Right lobe of liver (tissue), 6 donors: ENCODE measurements around the gene CD63. TPM values are rescaled to one million over a fixed set of nuclear protein-coding genes. Genes with fewer than 3 reads are reported as not detected.

Experiments used
- ATAC-seq, 4 donors: fragments of 200-7000 bp; cut with Tn5 transposase; one replicate each; pipeline ENCODE4 v1.9.1; 2020; ENCODE audit warnings: mild to moderate bottlenecking in 4 of 4, moderate library complexity in 4 of 4
- DNase-seq, 3 donors: peaks; one replicate each; pipeline ENCODE4 v3.0.0-alpha.2; 2020
- H3K27ac ChIP-seq, 3 donors: fragments of 200-600 bp; one replicate each; pipeline ENCODE4 v1.8.0; 2022
- H3K27me3 ChIP-seq, 2 donors: fragments of 200-600 bp; one replicate each; pipeline ENCODE4 v1.8.0; 2022
- H3K36me3 ChIP-seq, 4 donors: fragments of 200-600 bp; sonication (generic) in 1 of 4; one replicate each; pipeline versions ENCODE4 v1.5.1 to v1.8.0; 2017 to 2022; ENCODE audit warnings: control low read depth in 1 of 4
- H3K4me1 ChIP-seq, 4 donors: fragments of 200-600 bp; sonication (generic) in 1 of 4; one replicate each; pipeline versions ENCODE4 v1.5.1 to v1.8.0; 2017 to 2022; ENCODE audit warnings: control low read depth in 1 of 4
- H3K4me3 ChIP-seq, 3 donors: fragments of 200-600 bp; one replicate each; pipeline ENCODE4 v1.8.0; 2022
- H3K9me3 ChIP-seq, 4 donors: fragments of 200-600 bp; sonication (generic) in 1 of 4; one replicate each; pipeline versions ENCODE4 v1.5.1 to v1.8.0; 2017 to 2022; ENCODE audit warnings: control low read depth in 1 of 4
- POLR2A ChIP-seq: fragments of 450-650 bp; IDR thresholded peaks from one replicate; pipeline ENCODE4 v1.6.1; 2017; ENCODE audit warnings: antibody characterized with exemption, mild to moderate bottlenecking
- WGBS: methylation state at CpG from one replicate; pipeline ENCODE4 v1.1.6; 2018; ENCODE audit warnings: low coverage, low lambda C conversion rate; ENCODE audit not compliant: insufficient coverage; ENCODE audit errors: missing lambda C conversion rate; 5-methylcytosine and 5-hydroxymethylcytosine counted together
- intact Hi-C, 2 donors: fragments of 100-400 bp; cut with DNase I; formaldehyde crosslinking; loops; one replicate each; pipeline versions ENCODE4 v1.11.2 to v1.14.1; 2022
- total RNA-seq, 6 experiments: library from RNA; depleted of rRNA in 2 of 6; stranded (reverse); fragments of >200 nt in 2 of 6; fragmentation: NEBNext Ultra II Directional in 3 of 6; extraction: Animal tissue kit (Norgen Biotek cat#: 25700) in 3 of 6; gene quantifications; one replicate each; pipeline versions ENCODE4 v1.1.0 to v1.2.4, GENCODE V29; 2016 to 2023
- TF ChIP-seq, protein P1 (sequence below), 4 donors: fragments of 200-600 bp in 3 of 4; fragments of 450-650 bp in 1 of 4; IDR thresholded peaks; one replicate each; pipeline versions ENCODE4 v1.5.1 to v1.8.0; 2016 to 2022; ENCODE audit warnings: antibody characterized with exemption in 4 of 4, mild to moderate bottlenecking in 2 of 4
- donor health status: DM: no; HTN: yes; CAD: no.
- donor health status: DM: no; HTN: no; CAD: no.
- donor health status: DM: no; HTN: no; CAD: no.
- donor health status: DM: no; HTN: yes; CAD: no.
- donor health status: DM: no; HTN: yes; CAD: no.

The CD63 gene
- total RNA-seq, 6 experiments from 2014 or later: 213 to 556 (median 317) TPM

DNA sequence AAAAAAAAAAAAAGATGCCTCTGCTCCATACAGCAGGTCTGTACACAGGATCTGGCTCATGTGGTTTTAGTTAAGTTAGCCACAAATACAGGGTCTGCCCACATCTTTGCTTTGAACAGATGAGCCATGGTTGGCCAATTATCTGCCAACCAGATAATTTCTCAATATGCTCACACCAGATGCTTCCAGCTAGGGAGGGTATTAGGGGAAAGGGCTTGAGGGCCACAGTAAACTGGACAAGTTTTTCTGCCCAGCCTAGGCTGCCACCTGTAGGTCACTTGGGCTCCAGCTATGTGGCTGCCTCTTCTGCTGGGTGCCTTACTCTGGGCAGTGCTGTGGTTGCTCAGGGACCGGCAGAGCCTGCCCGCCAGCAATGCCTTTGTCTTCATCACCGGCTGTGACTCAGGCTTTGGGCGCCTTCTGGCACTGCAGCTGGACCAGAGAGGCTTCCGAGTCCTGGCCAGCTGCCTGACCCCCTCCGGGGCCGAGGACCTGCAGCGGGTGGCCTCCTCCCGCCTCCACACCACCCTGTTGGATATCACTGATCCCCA, 7.8 kb downstream of the CD63 start:
- WGBS: no CpG with 5 or more reads among the region's 9 CpGs
- no peaks in the 10 kb centered on the region for H3K9me3 ChIP-seq
- H3K27ac ChIP-seq: peak overlapping the region; percentile 73 to 80 (median 75)
- ATAC-seq (peak; percentile 69 to 80 (median 72)), DNase-seq (peak; percentile 77 to 79 (median 78))
- peaks cover 0 to 17% (median 2%) of the 10 kb centered on the region in 4 donors for H3K36me3 ChIP-seq
- peaks cover 0 to 54% (median 12%) of the 10 kb centered on the region in 4 donors for H3K4me1 ChIP-seq
- TF ChIP-seq, protein P1, sequence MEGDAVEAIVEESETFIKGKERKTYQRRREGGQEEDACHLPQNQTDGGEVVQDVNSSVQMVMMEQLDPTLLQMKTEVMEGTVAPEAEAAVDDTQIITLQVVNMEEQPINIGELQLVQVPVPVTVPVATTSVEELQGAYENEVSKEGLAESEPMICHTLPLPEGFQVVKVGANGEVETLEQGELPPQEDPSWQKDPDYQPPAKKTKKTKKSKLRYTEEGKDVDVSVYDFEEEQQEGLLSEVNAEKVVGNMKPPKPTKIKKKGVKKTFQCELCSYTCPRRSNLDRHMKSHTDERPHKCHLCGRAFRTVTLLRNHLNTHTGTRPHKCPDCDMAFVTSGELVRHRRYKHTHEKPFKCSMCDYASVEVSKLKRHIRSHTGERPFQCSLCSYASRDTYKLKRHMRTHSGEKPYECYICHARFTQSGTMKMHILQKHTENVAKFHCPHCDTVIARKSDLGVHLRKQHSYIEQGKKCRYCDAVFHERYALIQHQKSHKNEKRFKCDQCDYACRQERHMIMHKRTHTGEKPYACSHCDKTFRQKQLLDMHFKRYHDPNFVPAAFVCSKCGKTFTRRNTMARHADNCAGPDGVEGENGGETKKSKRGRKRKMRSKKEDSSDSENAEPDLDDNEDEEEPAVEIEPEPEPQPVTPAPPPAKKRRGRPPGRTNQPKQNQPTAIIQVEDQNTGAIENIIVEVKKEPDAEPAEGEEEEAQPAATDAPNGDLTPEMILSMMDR (IDR thresholded peaks at IDR 0.05): peak; percentile 66 to 83 (median 72)
- TF ChIP-seq POLR2A: no peak
- H3K27me3 ChIP-seq: no peaks in the 10 kb centered on the region
- intact Hi-C loops: loop anchor here in 1 of 2 donors (5.0 kb wide), 1 partner anchor 39 kb away; a partner anchor contains a TSS
- peak overlapping the region; percentile 25 to 52 (median 40) for H3K4me3 ChIP-seq

DNA sequence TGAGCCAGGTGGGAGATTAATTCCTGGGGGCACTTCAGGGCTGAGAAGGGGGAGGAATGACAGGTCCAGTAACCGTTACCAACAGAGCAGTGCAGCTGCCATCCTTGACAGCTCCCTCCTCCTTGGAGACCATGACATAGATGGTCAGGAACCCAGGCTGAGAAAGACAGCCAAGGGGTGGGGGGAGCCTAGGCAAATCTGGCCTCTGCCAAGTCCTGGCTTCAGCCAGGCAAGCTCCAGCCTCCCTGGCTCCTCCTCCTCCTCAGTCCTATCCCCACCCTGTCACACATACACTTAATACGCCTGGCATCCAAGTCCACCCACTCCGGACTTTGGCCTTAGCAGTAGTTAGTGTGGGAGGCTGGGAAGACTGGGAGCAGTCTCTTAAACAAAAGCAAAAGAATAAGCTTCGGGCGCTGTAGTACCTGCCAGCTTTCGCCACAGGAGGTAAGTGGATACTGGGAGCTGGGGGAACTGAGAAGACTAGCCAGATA, 8.7 kb downstream of the CD63 start, which contains the start of gene RDH5:
Gene RDH5, plus strand, starts transcription at position 323 of the 494 bp plus-strand sequence. CDS start 792 bp downstream, outside the sequence.
- H3K27me3 ChIP-seq: no peaks in the 10 kb centered on the region
- intact Hi-C loops: loop anchor here in 1 of 2 donors (5.0 kb wide), 1 partner anchor 38 kb away; a partner anchor contains a TSS
- DNase-seq (peak; percentile 76 to 92 (median 89)), ATAC-seq (peak; percentile 62 to 80 (median 74))
- 24% methylated on average over 5 of the region's 6 CpGs for WGBS
- TF ChIP-seq, protein P1 (IDR thresholded peaks at IDR 0.05): no peak
- peak; percentile 56 for TF ChIP-seq POLR2A
- H3K4me1 ChIP-seq: peaks cover 0 to 60% (median 14%) of the 10 kb centered on the region in 4 donors
- H3K4me3 ChIP-seq: peak within 1 kb of the TSS; percentile 25 to 52 (median 40)
- peaks cover 0 to 14% (median 2%) of the 10 kb centered on the region in 4 donors for H3K36me3 ChIP-seq
- H3K9me3 ChIP-seq: no peaks in the 10 kb centered on the region
- H3K27ac ChIP-seq: peak within 1 kb of the TSS; percentile 73 to 80 (median 75)

DNA sequence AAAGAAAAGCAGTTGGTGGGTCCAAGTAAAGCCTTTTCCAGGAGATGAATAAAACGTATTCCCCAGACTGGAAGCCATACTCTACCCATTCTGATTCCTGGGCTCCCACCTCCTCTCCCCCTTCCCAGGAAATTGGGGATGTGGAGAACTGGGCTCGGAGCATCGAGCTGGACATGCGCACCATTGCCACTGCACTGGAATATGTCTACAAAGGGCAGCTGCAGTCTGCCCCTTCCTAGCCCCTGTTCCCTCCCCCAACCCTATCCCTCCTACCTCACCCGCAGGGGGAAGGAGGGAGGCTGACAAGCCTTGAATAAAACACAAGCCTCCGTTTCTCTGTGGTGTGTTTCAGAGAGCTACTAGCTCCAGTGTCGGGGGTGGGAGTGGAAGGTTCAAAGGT, 9.4 kb downstream of the CD63 start:
- intact Hi-C loops: no loop called here
- 44% methylated on average over 3 of the region's 7 CpGs for WGBS

DNA sequence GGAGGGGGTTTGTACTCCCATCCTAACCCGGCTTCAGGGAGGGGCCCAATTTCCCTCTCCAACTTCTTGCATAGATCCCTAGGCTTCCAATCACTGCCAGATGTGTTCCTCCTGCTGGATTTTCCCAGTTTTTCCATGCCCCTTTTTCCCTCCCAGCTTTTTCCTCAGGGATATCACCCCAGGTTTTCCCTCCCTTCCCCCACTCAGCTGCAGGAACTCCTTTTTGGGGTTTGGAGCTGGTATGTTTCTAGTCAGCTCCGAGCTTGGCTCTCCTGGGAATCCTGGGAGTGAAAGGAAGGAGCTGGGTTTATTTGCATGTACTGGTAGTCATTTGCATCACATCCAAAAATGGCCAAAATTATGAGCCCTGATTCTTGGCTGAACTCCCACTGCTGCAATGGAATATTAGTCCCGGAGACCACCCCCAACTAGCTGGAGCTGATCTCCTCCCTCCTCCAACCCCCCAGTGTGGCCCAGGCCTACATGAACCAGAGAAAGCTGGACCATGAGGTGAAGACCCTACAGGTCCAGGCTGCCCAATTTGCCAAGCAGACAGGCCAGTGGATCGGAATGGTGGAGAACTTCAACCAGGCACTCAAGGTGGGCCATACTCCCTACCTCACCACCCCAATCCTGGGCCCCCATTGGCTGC, 10.1 kb downstream of the CD63 start:
- no peak for DNase-seq
- no peaks in the 10 kb centered on the region for H3K9me3 ChIP-seq
- intact Hi-C loops: no loop called here
- H3K36me3 ChIP-seq: peaks cover 0 to 1% (median under 1%) of the 10 kb centered on the region in 4 donors
- WGBS: 77% methylated on average over 3 of the region's 4 CpGs
- no peak overlapping the region for H3K4me3 ChIP-seq
- peaks cover 0 to 58% (median 14%) of the 10 kb centered on the region in 4 donors for H3K4me1 ChIP-seq
- no peak for ATAC-seq
- TF ChIP-seq, protein P1 (IDR thresholded peaks at IDR 0.05): no peak
- no peak for TF ChIP-seq POLR2A
- no peaks in the 10 kb centered on the region for H3K27me3 ChIP-seq
- H3K27ac ChIP-seq: peak overlapping the region in 1 of 3 donors; percentile 75

More for the DNA sequence above, 9.4 kb downstream of the CD63 start:
- TF ChIP-seq, protein P1 (IDR thresholded peaks at IDR 0.05): no peak
- TF ChIP-seq POLR2A: no peak
- no peak overlapping the region for H3K4me3 ChIP-seq
- H3K36me3 ChIP-seq: peaks cover 0 to 7% (median 2%) of the 10 kb centered on the region in 4 donors
- ATAC-seq (no peak), DNase-seq (no peak)
- no peaks in the 10 kb centered on the region for H3K9me3 ChIP-seq
- H3K27ac ChIP-seq: peak overlapping the region; percentile 73 to 80 (median 75)
- H3K4me1 ChIP-seq: peaks cover 0 to 63% (median 14%) of the 10 kb centered on the region in 4 donors
- H3K27me3 ChIP-seq: no peaks in the 10 kb centered on the region
